NOMO-1 treated with DMSO at 0.1 percent for 48 hours (cell line): ENCODE data around the gene DNMT3A.
A peak's percentile ranks its signal among the peaks of the same experiment; 100 is the strongest.
"Not testable (repeated sequence)": the region's sequence is repeated elsewhere in the genome, so short reads cannot be mapped to it uniquely, and the experiment has no call there.

Experiments used
- DNase-seq: peaks from one replicate; lab custom pipeline; 2025; ENCODE audit not compliant: unreplicated experiment; lab: John Stamatoyannopoulos, UW

The DNMT3A gene

DNA sequence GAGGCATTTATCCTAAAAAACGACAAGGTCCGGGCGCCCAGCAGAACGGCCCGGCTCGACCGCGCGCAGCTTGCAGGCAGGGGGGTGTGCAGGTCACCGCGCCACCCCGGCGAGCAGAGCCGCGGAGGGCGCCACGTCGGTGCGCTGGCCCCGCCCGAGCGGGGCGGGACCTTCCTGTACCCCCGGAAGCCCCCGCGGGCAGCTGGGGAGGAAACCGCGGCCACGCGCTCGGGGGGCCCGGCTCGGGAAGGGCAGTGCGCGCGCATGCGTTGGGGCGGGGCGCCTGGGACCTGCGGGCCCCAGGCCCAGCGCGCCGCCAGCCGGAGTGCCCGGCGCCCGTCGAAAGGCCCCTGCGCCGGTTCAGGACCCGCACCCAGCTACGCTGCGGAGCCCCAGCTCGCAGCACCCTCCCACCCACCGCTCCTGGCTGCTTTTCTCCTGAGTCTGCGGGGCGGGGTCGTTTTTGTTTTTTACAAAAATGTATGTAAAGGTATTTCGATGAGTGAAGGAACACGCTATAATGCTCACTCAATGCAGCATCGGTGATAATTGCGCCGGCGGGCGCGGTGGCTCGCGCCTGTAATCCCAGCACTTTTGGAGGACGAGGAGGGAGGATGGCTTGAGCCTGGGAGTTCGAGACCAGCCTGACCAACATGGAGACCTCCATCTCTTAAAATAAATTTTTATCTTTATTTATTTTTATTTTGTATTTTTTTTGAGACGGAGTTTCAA lies 125.6 kb downstream of the DNMT3A start:
- peak; percentile 69 for DNase-seq

DNA sequence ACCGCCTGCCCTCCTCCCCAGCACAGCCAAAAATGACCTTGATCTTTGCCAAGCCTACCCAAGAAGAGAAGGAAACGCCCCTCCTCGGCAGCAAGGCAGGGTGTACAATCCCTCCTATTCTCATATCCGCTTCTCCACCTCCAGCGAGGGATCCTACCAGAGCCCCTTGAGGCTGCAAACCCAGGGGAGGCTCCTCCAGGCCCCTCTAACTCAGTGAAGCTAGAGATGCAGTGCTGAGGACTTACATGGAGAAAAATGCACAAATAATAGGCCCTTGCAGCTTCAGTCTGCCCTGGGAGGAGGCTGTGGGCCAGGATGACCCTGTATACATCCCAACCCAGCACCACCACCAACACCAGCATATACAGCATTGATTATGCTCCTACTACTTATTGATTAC lies 126.5 kb downstream of the DNMT3A start:
- no peak for DNase-seq

DNA sequence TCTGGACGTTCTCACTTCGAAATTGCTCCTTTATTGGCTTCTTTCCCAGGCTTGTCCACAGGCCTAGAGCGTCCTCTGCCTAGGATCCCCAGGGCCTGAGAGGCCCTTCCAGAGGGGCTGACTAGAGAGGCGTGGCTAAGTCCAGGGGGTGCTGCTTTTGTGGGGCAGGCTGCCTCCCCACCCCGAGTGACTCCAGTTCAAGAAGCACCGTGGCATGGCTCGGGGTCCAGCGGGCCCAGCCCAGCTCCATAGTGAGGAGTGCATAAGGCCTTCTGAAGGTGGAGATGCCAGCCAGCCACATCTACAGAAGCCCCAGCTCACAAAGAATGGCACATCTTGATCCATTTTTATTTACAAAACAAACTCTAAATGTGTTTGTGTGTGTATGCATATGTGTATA lies 128.5 kb downstream of the DNMT3A start:
- DNase-seq, result no peak

DNA sequence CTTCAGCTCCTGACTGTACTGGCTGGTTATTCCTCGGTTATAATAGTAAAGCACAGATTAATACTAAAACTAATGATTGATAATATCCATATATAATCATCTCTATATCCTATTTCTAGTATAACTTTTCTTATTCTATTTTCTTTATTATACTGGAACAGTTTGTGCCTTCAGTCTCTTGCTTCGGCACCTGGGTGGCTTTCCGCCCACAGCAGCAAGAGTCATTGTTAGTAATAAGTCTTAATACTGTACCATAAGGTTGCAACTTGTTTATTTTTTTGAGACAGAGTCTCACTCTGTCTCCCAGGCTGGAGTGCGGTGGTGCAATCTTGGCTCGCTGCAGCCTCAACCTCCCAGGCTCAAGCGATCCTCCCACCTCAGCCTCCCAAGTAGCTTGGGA lies 130.8 kb downstream of the DNMT3A start:
- not testable (repeated sequence) for DNase-seq

DNA sequence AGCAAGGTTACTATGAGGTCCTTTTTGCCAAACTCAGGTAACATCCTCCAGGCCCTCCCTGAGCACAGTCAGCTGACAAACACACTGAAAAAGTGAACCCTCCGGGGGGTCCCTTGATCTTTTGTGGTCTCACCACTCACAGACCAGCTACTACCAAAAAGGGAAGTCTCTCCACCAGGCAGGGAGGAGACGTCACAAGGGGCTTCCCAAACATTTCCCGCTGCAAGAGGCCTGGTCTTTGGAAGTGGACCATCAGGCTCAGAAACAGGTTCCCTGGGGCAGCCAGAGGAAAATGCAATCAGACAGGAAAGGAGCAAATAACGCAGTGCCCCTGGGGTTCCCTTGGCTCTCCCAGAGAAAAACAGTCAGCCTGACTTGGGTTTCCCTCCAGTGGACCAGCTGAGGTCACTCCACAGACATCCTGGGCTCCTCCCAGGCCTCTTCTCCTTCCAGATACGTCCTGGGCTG lies 134.6 kb downstream of the DNMT3A start:
- no peak for DNase-seq

DNA sequence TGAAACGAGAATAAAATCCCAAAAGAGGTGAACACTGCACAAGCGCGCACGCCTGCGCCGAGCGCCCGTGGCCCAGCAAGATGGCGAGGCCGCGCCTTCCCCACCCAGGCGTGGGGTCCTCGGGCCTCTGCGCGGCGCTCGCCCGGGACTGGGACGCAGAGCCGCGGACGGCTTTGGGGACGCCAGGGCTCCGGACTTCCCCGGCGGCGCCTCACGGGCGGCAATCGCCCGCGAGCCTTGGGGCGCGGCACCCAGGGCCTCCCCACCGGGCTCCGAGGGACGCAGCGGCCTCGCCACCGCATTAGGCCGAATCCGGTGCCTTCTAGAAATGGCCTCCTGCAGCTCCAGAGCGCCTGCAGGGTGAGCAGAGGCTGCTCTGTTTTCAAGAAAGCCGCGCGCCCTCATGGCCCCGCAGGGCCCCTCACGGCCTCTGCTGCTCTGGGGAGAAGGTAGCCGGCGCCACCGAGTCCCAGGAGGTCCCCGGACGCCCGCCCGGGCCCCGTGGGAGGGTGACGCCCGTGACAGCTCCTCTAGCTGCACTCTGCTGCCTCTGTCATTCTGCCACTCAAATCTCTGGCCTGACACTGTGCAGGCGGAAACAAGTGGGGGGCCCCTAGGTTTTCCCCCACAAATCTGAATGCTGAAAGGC lies 137.4 kb downstream of the DNMT3A start:
- no peak for DNase-seq

DNA sequence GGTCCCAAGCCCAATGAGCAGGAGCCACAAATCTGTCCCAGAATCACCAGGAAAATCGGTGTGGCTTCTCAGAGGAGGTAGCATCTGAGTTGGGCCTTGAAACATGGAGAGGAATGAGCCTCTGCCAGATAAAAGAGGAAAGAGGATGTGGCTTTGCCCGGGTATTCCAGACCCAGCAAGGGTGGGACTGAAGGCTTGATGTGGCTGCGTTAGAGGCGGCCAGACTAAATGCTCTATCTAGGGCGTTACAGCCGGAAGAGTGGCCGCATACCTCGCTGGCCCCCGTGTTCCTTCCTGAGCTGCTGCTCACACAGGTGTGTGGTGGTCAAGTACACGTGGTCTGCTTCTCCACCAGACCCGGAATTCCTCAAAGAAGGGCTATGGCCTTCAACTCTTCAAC lies 139.4 kb downstream of the DNMT3A start:
- DNase-seq, result no peak

DNA sequence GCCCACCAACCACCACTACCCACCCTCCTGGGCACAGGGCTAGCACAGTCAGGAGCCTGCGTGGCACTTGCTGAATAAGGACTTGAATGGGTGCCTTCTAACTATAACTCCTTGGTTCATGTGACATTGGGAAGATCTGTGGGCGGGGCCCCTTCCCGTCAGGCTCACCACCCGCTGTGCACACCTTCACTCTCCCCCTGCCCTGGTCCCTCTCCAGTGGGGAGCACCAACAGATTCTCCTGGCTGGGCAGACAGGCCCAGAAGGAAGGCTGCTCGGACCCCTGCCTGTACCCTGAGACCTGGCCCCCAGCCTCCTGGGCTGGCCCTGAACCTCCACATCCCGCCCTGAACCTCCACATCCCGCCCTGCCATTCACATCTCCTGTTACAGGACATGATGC lies 139.9 kb downstream of the DNMT3A start:
- DNase-seq, result no peak

DNA sequence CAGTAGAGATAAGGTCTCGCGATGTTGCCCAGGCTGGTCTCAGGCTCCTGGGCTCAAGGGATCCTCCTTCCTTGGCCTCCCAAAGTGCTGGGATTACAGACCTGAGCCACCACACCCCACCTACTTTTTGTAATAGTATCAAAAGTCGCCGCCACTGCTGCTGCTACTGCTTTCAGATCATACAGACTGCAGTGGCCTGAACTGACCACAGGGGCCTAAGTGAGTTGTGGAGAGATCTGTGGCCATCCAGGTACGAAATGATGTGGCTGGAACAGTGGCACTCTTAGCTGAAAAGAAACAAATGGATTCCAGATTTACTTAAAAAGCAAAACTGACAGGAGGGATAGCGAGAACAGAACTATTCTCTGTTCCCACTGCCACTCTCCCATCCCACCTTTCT lies 140.5 kb downstream of the DNMT3A start:
- DNase-seq, result no peak

DNA sequence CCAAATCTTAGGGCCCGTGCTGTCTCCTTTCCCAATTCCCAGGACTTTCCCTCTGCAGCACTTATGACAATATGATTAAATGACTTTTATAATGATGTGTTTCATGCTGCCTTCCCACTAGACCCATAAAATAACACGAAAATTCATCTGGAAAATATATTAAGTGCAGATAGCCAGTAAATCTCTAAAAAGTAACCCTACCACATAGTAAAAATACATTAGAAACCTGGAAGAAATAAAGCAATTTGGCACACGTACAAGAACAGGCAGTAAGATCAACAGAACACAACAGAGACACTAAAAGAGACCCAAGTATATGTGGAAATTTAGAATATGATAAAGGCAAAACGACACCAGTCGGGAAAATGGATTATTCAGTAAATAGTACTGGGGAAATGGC lies 143.1 kb downstream of the DNMT3A start:
- no peak for DNase-seq

DNA sequence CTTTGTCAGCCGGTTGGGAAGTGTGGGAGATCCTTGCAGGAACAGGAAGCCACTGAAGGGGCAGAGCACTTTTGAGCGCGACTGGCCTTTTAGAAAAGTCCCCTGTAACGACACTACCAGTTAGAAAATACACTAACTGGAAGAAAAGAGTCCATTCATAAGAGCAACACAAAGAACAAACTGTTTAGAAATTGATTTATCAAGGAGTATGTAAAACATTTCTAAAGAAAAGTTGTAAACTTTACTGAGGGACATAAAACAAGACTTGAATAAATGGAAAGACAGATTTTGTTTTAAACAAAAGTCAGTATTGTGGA lies 143.6 kb downstream of the DNMT3A start:
- DNase-seq, result no peak

DNA sequence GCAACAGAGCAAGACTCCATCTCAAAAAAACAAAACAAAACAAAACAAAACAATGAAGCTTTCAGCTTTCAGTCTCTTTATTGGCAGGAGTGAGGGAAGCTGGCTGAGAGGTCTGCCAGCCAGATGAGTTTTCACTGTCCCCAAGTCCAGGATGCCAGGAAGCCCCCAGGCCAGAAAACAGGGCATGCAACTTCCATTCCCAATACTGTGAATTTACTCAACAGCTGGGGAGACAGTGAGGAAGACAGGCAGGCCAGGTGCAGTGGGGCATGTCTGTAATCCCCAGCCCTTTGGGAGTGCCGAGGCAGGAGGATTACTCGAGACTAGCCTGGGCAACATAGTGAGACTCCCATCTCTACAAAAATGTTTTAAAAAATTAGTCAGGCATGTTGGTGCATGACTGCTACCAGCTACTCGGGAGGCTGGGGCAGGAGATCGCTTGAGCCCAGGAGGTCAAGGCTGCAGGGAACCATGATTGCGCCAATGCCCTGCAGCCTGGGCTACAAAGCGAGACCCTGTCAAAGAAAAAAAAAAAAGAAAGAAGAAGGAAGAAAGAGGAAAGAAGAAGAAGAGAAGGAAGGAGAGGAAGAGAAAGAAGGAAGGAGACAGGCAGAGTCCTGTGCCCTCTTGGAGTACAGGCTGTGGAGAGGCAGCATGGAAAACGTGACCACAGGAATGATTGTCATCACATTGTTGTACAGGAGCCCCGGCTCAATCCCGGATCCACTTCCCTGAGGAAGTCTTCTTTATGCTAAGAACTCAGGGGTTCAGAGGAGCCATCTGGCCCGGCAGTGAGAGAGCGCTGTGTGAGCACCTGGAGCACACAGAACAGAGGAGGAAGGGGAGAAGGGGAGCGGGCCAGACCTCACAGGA lies 144.2 kb downstream of the DNMT3A start:
- no peak for DNase-seq

DNA sequence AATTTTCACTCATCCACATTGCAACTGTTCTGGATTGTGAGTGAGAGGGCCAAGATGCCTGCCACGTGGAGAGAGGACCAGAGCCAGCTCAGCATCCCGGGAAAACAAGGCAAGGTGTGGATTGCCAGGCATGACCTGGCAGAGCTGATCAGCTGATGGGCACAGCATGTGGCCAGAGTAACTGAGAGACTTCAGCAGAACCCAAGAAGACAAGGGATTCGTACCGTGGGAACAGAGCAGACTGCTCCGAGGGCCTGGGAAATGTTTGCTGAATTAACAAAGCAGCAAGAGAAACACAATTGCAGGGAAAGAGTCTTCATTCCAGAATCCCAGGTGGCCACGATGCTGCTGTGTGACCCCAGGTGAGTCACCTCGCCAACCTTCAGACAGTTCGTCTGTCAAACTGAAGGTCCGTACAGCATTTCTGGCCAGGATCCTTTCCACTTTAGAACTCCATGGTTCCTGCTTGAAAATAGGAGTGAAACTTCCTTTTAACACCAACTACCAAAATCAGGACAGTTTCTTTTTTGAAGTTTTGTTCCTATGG lies 147.1 kb downstream of the DNMT3A start:
- no peak for DNase-seq

DNA sequence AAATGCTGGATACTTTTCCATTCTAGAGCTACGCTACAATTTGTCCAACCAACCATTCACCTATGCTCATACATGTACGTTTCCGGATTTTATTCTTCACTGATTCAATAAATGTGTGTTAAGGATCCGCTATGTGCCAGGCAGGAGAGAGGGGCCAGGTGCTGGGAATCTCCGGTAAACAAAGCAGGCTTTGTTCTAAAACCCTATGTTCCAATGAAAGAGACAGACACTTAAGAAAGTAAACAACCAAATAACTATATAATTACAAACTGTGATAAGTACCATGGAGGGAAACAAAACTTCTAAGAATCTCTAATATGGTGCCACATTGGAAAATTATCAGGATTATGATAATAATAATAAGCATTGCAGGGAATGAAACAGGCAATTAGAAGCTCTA lies 151.2 kb downstream of the DNMT3A start:
- no peak for DNase-seq

DNA sequence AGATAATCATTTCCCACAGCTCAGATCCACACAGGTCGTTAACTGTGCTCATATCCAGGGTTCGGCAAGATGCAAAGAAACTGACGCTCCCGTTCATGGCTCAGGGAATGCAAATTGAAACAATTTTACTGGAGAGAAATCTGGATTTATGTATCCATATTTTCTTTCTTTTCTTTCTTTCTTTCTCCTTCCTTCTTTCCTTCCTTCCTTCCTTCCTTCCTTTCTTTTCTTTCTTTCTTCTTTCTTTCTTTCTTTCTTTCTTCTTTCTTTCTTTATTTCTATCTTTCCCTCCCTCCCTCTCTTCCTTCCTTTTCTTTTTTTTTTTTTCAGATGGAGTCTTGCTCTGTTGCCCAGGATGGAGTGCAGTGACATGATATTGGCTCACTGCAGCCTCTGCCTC lies 153.3 kb downstream of the DNMT3A start:
- no peak for DNase-seq

DNA sequence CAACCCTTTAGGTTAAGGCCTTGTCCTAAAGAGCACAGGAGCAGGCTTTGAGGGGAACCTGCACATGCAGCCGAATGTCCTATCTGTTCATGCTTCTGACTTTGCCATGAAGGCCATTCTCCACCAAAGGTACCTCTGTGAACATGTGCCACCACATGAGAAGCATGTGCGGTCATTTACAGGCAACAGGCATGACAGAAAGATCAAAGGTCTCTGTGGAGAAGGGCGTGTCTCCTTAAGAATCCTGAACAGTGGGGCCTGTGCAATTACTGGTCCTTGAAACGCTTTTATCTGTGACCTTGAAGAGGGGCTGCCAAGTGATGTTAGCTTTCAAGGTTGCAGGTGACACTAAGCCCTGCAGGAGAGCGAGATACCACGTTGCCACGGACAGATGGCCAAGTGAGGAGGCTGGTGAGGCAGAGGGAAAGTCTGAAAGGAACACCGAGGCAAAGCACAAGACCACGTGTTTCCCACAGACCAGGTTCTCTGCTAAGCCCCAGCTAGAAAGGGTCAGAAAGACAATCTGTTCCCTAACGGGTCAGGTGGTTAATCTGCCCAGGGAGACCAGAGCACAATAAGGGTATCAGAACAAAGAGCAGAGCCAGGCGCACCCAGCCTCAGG lies 153.9 kb downstream of the DNMT3A start:
- DNase-seq, result no peak

DNA sequence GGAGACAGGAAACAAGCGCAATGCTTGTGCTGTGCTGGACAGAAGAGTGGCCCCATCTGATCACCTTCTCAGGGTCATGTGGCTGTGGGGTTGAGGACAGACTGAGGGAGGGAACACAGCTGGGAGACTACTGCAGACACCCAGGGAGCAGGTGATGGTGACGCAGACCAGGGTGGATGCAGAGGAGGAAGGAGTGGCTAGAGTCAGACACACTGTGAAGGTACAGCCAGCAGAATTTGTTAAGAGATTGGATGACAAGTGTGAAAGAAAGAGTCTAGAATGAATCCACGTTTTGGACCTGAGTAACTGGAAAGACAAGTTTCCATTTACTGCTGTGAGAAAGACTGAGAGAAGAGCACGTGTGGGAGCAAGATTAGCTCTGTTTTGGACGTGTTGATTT lies 157.5 kb downstream of the DNMT3A start:
- no peak for DNase-seq

DNA sequence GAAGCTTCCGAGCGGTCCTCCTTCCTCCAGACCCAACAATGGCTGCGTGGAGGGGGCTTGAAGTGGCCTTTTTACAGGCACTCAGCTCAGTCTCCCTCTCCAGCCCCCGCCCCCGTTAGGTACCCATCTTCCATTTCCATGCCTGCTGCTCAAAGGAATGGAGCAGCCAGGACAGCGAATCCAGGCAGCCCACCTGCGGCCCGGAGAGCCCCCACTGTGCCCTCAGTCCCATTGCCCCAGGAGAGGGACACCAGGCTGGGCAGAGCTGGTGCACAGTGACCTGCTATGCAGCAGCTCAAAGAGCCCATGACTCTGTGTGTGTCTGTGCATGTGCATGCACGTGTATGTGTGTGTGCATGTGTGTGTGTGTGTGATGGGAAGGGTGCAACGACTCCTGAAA lies 162.7 kb downstream of the DNMT3A start:
- no peak for DNase-seq
